HT1080 (cell line): ENCODE results near the gene MMP8. TPM values are rescaled to one million over a fixed set of nuclear protein-coding genes. Genes with fewer than 3 reads are reported as not detected.

ENCODE experiments used
- DNase-seq: peaks from one replicate; pipeline ENCODE4 v3.0.0-alpha.2; 2015; ENCODE audit warnings: low read depth
- total RNA-seq: library from RNA; depleted of rRNA; stranded (reverse); fragments of >200 nt; shearing (Covaris generic); gene quantifications from 2 replicates; pipeline ENCODE4 v1.2.3, GENCODE V29; 2014; rRNA removed

Gene MMP8
- total RNA-seq, 1 experiment from 2014 or later: 0.10 TPM

- DNase-seq: no peak
Observed at GRCh38 chr11:102662607-102663006, 62.1 kb downstream of the MMP8 start.

Other genes with a start within 250 kb of the MMP8 start
- not detected in 2 replicates for gene MMP7, start 194.2 kb downstream of the MMP8 start, total RNA-seq
- gene MMP20, start 99.6 kb downstream of the MMP8 start, total RNA-seq: not detected in 2 replicates
- gene MMP27, start 19.2 kb downstream of the MMP8 start, total RNA-seq: not detected in 2 replicates
- not detected in 2 replicates for gene MMP10, start 55.7 kb upstream of the MMP8 start, total RNA-seq
- 7.9 and 9.4 TPM in 2 replicates for gene MMP1, start 73.2 kb upstream of the MMP8 start, total RNA-seq
- 19.5 and 20.0 TPM in 2 replicates for gene MMP3, start 118.7 kb upstream of the MMP8 start, total RNA-seq
- not detected in 2 replicates for gene MMP12, start 150.0 kb upstream of the MMP8 start, total RNA-seq
- 0.47 and 0.63 TPM in 2 replicates for gene MMP13, start 230.8 kb upstream of the MMP8 start, total RNA-seq